ENCODE measurements around the gene SSH3. TPM values are rescaled to one million over a fixed set of nuclear protein-coding genes. Genes with fewer than 3 reads are reported as not detected.

The SSH3 gene
- total RNA-seq, 3 donors from 2014 or later: 55.8 to 87.0 (median 57.6) TPM

GRCh38 chr11:67356864-67357561 lies 53.7 kb downstream of the SSH3 start:
- peaks cover 42% of the 10 kb centered on the region for H3K4me1 ChIP-seq (ENCODE audit: low read depth)
- ATAC-seq: peak; percentile 49

GRCh38 chr11:67357831-67358670 lies 54.7 kb downstream of the SSH3 start:
- no peaks in the 10 kb centered on the region for H3K36me3 ChIP-seq (ENCODE audit: low read depth)
- H3K4me3 ChIP-seq: no peak overlapping the region
- DNase-seq (peak in 2 of 3 donors; percentile 10 to 22), ATAC-seq (no peak)
- intact Hi-C loops (cut with DNase I, micrococcal nuclease): no loop called here
- peaks cover 35% of the 10 kb centered on the region for H3K4me1 ChIP-seq (ENCODE audit: low read depth)
- no peak for TF ChIP-seq CTCF (IDR thresholded peaks at IDR 0.05)
- no peaks in the 10 kb centered on the region for H3K9me3 ChIP-seq

More at GRCh38 chr11:67356864-67357561, 53.7 kb downstream of the SSH3 start:
- intact Hi-C loops (cut with DNase I, micrococcal nuclease): no loop called here
- Histone ChIP-seq H3K4me3 (no peak overlapping the region), H3K9me3 (no peaks in the 10 kb centered on the region), H3K36me3 (ENCODE audit: low read depth) (no peaks in the 10 kb centered on the region)
- TF ChIP-seq CTCF (IDR thresholded peaks at IDR 0.05): peak; percentile 81
- DNase-seq: peak in 2 of 3 donors; percentile 76

Other genes starting within 250 kb of the SSH3 start
- gene RHOD, start 246.7 kb upstream of the SSH3 start, total RNA-seq: 1 to 10 TPM; 3.3 to 7.2 (median 3.9) TPM
- gene KDM2A, start 184.3 kb upstream of the SSH3 start, total RNA-seq: 10 to 100 TPM; 67.2 to 84.6 (median 77.1) TPM
- 100 to 1,000 TPM in 2 of 3 donors, 10 to 100 TPM in 1; 86.8 to 114 (median 106) TPM for gene GRK2, start 37.1 kb upstream of the SSH3 start, total RNA-seq
- gene ANKRD13D, start 14.2 kb upstream of the SSH3 start, total RNA-seq: 10 to 100 TPM; 20.0 to 46.3 (median 26.7) TPM
- 100 to 1,000 TPM; 130 to 266 (median 201) TPM for gene POLD4, start 50.0 kb downstream of the SSH3 start, total RNA-seq
- gene CLCF1, start 70.1 kb downstream of the SSH3 start, total RNA-seq: 1 to 10 TPM; 2.2 to 3.0 (median 2.7) TPM
- 10 to 100 TPM; 27.9 to 39.3 (median 29.1) TPM for gene RAD9A, start 88.5 kb downstream of the SSH3 start, total RNA-seq
- gene PPP1CA, start 98.3 kb downstream of the SSH3 start, total RNA-seq: 100 to 1,000 TPM; 130 to 239 (median 209) TPM
- 1 to 10 TPM; 5.0 to 8.4 (median 5.3) TPM for gene TBC1D10C, start 100.6 kb downstream of the SSH3 start, total RNA-seq
- gene CARNS1, start 112.1 kb downstream of the SSH3 start, total RNA-seq: under 1 TPM; 0.26 to 0.89 (median 0.70) TPM
- 10 to 100 TPM; 43.1 to 51.6 (median 45.4) TPM for gene RPS6KB2, start 125.0 kb downstream of the SSH3 start, total RNA-seq
- 10 to 100 TPM in 2 of 3 donors, 1 to 10 TPM in 1; 7.2 to 13.6 (median 10.0) TPM for gene PTPRCAP, start 134.2 kb downstream of the SSH3 start, total RNA-seq
- gene CORO1B, start 139.9 kb downstream of the SSH3 start, total RNA-seq: 100 to 1,000 TPM; 133 to 240 (median 184) TPM
- not detected for gene GPR152, start 149.2 kb downstream of the SSH3 start, total RNA-seq
- 1 to 10 TPM in 2 of 3 donors, under 1 TPM in 1; 0.95 to 1.9 (median 1.2) TPM for gene CABP4, start 151.8 kb downstream of the SSH3 start, total RNA-seq
- 10 to 100 TPM; 44.7 to 82.2 (median 60.9) TPM for gene TMEM134, start 165.7 kb downstream of the SSH3 start, total RNA-seq
- 10 to 100 TPM; 33.7 to 84.9 (median 52.2) TPM for gene AIP, start 179.5 kb downstream of the SSH3 start, total RNA-seq
- gene PITPNM1, start 201.8 kb downstream of the SSH3 start, total RNA-seq: 100 to 1,000 TPM in 1 of 3 donors, 10 to 100 TPM in 2; 59.6 to 104 (median 83.7) TPM
- gene CDK2AP2, start 204.6 kb downstream of the SSH3 start, total RNA-seq: 10 to 100 TPM; 63.5 to 81.3 (median 79.3) TPM
- not detected for gene CABP2, start 219.9 kb downstream of the SSH3 start, total RNA-seq